Central memory CD4-positive, alpha-beta T cell (primary cell): ENCODE results near the gene DDAH2.

Experiments
- DNase-seq: peaks from one replicate; pipeline ENCODE4 v3.0.0; 2022
- total RNA-seq, 3 experiments: gene quantifications; one replicate each; lab custom pipeline; 2026; lab: John Stamatoyannopoulos, UW

DDAH2 gene
- total RNA-seq = 2.3 to 4.0 (median 3.7) reads per million in 3 experiments

GRCh38 chr6:31728767-31729514 lies at the start of gene DDAH2:
DDAH2 (minus strand) TSS chr6:31729299; CDS start chr6:31729161, 138 bp downstream.
- DNase-seq = no peak

DNA sequence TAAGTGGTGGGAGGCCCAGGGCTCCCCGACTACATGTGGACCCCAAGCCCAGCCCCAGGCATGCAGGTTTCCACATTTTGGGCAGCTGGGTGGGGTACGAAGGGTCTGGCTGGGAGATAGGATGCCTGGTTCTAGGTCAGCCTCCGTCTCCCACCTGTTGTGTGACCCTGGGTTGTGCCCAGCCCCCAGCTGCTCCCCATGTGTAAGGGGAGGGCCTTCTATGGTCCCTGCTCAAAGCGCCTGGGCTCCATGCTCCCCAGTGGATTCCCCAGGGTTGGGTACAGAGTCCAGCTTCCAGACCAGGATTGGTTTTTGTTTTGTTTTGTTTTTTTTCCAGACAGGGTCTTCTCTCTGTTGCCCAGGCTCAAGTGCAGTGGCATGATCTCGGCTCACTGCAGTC lies 49.1 kb upstream of the DDAH2 start:
- no peak for DNase-seq

- DNase-seq = no peak
Measured at GRCh38 chr6:31777667-31778050, 48.6 kb upstream of the DDAH2 start.

DNA sequence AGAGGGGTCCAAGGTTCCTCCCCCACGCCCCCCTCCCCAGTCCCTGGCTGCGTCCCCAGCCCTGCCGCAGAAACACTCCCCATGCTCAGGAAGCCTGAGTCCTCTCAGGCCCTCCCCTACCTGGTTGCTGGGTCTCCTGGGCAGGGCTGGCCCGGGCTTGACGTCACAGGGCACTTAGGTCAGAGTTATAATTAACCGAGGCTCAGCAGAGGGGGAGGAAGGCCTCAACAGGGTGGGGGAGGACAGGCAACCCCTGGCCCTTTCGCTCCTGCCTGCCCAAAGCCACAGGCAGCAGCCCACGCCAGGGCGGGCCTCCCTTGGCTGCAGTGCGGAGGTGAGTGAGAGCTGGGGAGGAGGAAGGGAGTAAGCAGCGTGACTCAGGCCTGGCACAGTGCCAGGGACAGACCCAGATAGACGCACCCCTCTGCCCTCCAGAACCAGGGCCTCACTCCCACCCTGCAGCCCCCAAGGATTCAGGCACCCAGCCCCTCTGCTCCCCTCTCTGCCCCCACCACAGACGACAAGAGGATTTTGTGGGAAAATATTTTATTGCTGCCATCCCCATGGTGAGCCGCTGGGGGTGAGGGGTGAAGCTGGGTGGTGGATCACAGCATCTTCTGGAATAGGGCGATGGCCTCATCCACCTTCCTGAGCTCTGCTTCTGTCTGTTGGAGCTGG lies 48.0 kb upstream of the DDAH2 start, which contains the start of gene VWA7:
Gene VWA7 (minus strand): TSS at position 340 of the 678 bp plus-strand sequence. CDS start 549 bp downstream, outside the sequence.
- DNase-seq = peak; percentile 54

- no peak for DNase-seq
Measured at GRCh38 chr6:31776485-31776988, 47.4 kb upstream of the DDAH2 start.

DNA sequence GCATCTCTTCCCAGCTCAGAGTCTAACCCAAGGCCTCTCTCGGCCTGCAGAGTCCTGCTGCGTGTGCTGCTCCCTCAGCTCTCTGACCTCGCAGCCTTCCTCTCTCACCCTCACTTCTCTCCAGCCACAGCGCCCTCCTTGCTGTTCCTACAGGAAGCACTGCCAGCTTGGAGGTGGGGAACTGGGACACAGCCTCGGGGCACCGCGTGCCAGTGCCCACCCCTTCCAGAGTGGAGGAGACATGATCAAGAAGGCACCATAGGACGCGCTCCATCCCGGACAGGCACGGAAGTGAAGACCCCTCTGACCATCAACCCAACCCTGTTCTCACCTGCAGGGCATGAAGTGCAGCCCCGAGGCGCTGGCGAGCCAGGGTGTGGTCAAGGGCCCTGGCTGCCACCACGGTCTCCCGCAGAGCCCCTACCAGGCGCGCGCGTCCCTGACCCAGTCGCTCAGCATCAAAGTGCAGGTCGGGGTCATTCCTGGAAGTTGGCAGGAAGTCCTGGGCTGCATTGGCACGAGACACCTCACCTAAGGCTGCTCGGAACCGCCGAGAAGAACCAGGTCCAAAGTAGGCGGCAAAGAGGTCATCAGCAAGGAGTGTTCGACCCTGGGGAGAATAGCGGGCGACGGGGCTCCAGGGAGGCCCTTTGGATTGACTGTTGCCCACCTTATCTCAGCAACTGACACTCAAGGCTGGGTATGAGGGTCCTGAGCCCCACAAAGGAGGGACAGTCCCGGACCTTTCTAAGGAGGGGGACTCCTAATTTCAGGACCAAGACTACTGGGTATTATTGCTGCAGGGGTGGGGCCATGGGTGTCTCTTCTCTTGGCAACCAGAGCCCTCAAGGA lies 46.8 kb upstream of the DDAH2 start:
- no peak for DNase-seq

- DNase-seq = no peak
Measured at GRCh38 chr6:31775184-31775583, 46.1 kb upstream of the DDAH2 start.

GRCh38 chr6:31771992-31772358 lies 42.9 kb upstream of the DDAH2 start:
- DNase-seq = no peak

GRCh38 chr6:31770860-31771259 lies 41.8 kb upstream of the DDAH2 start:
- no peak for DNase-seq

DNA sequence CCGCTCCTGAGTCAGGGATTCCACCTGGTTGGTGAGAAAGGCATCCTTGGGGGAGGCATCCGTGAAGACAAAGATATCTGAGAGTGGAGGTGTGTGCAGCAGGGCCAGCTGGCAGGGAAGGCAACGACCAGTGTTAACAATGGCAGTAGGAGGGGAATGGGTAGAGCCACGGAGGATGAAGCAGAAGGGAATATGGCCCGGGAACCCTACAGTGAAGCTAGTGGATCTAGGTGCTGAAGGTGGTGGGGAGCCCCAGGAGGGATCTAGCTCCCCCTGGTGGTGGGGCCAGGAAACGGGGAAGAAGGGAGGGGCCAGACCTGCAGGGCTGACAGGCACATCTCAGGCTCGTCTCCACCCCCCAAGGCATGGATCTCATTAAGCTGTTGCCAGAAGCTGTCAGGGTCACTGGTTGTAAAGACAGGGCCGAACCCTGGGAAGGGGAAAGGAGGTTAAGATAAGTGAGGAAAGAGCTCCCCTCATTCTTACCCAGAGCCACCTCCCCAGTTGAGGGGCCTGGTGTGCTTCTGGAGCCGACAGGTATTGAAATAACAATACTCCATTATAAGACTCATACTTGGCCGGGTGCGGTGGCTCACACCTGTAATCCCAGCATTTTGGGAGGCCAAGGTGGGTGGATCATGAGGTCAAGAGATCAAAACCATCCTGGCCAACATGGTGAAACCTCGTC lies 40.7 kb upstream of the DDAH2 start:
- DNase-seq = peak; percentile 74

- no peak for DNase-seq
Measured at GRCh38 chr6:31768363-31769257, 39.5 kb upstream of the DDAH2 start.

DNA sequence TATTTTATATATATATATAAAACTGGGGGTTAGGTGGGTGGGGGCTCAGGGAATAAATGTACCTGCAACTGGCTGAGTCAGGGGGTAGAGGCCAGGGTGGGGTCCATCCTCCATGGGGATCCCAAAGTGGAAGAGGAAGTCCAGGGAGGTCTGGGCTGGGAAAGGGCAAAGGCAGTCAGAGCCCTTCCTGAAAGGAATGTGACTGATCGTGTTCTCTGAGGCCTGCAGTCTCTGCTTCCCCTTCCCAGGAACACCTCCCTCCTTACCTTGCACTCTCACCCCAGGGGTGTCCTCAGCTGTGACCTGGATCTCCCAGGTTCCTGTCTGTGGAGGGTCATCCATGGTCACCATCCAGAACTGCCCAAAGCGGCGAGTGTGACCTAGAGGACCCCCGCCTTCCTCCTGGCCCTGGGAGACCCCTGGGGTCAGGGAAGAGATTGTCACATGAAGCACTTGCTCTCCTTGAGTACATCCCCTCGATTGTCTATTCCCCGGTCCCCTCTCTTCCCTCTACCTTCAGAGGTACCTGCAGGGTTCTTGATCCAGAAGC lies 38.1 kb upstream of the DDAH2 start:
- no peak for DNase-seq

GRCh38 chr6:31765910-31766794 lies 37.1 kb upstream of the DDAH2 start:
- no peak for DNase-seq

GRCh38 chr6:31765559-31765909 lies 36.4 kb upstream of the DDAH2 start:
- no peak for DNase-seq

- no peak for DNase-seq
Measured at GRCh38 chr6:31764198-31764597, 35.1 kb upstream of the DDAH2 start.

DNA sequence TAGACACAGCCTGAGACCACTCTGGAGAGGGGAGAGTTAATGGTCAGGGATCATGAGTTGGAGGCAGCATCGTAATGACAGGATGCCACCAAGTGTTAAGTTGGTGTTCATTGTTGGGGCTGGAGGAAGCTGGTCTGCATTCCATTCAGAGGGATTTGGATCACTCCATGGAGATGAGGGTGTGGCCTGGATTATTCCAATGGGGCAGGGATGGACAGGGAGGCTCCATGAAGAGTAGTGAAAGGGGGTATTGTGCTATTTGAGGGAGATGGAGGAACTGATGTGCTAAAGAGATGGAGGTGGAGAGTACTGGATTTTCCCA lies 34.5 kb upstream of the DDAH2 start:
- DNase-seq = no peak

GRCh38 chr6:31762878-31763618 lies 33.9 kb upstream of the DDAH2 start:
- no peak for DNase-seq

DNA sequence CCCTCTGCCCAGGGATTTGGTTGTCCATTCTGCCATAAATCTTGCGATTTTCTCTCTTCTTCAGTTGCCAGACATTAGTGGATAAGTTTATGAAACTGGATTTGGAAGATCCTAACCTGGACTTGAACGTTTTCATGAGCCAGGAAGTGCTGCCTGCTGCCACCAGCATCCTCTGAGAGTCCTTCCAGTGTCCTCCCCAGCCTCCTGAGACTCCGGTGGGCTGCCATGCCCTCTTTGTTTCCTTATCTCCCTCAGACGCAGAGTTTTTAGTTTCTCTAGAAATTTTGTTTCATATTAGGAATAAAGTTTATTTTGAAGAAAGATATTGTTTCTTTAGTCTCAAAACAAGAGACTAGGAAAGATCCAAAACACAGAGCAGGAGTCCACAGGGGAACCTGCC lies 33.3 kb upstream of the DDAH2 start, which contains the start of gene SAPCD1:
Gene SAPCD1 (plus strand): TSS at position 301 of the 400 bp plus-strand sequence. CDS start 399 bp downstream, outside the sequence.
- DNase-seq = no peak

DNA sequence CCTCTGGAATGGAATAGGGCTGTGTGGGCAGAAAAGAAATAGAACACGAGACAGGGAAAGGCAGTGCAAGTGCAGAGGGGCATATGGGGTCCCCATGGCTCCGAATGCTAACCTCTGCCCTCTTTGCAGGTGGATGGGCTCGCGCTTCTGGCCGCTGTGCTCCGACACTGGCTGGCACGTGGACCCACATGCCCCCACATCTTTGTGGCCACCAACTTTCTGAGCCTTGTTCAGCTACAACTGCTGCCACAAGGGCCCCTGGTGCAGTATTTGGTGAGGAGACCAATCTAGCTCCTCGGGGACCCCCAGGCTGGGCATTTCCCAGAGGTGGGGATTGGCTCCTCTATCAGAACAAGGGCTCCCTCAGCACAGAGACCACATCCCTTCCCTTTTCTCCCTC lies 32.2 kb upstream of the DDAH2 start:
- no peak for DNase-seq
